Daoy (cell line): ENCODE measurements around the gene TBC1D8. TPM values are rescaled to one million over a fixed set of nuclear protein-coding genes. Genes with fewer than 3 reads are reported as not detected.
"Not testable (repeated sequence)": the region's sequence is repeated elsewhere in the genome, so short reads cannot be mapped to it uniquely, and the experiment has no call there.

Experiments
- DNase-seq: peaks from one replicate; pipeline ENCODE4 v3.0.0-alpha.2; 2015; ENCODE audit warnings: low read depth
- total RNA-seq: library from RNA; depleted of rRNA; stranded (reverse); fragments of >200 nt; shearing (Covaris generic); gene quantifications from 2 replicates; pipeline ENCODE4 v1.2.3, GENCODE V29; 2014; rRNA removed

Gene TBC1D8
- 4.4 and 5.1 TPM in 2 replicates for total RNA-seq

DNA sequence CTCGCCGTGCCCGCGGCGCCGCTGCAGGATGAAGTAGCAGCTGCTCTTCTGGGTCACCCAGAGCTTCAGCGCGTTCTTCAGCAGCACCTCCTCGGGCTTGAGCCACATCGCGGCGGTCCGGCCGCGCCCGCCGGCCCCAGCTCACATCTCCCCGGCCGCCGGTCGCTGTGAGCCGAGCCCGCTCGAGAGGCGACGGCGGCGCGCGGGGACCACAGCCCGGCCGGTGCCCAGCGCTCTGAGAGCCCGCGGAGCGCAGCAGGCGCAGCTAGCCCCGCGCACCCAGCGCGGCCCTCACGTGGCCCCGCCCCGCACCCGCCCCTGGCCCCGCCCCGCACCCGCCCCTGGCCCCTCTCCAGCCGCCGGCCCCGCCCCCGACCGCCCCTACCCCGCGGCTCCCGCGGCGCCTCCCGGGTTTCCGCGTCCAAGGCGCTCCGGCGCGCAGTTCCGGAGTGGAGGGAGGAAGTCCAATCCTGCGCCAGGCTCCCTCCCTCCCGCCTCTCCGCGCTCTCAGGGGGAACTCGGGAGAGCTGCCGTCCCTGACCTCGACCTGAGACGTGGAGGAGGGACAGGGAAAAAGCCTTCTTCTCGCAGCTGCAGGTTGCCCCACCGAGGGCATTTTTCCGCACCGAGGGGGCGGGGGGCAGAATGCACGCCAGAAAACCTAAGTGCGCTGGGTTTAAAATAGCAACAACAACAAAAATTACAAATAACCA, at the start of gene TBC1D8:
Gene TBC1D8, minus strand, starts transcription at position 237 of the 713 bp plus-strand sequence. Its CDS starts 129 bp downstream, at position 108.
- peak; percentile 90 for DNase-seq

DNA sequence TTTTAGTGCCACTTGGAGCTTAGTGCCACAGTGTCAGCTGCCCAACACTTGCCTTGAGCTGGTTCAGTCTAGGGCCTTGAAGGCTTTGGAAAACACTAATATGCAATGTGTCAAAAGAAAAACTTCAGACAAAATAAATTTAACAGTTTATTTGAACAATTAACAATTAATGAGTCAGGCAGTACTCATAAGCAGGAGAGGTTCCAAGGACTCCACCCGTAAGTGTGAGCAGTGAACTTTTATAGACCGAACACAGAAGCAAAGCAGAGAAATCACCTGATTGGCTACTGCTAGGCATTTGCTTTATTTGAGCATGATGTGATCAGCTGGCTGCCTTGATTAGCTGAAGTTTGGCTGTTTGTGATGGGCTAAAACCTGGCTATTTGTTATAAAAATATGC, 49.5 kb upstream of the TBC1D8 start:
- peak; percentile 23 for DNase-seq

DNA sequence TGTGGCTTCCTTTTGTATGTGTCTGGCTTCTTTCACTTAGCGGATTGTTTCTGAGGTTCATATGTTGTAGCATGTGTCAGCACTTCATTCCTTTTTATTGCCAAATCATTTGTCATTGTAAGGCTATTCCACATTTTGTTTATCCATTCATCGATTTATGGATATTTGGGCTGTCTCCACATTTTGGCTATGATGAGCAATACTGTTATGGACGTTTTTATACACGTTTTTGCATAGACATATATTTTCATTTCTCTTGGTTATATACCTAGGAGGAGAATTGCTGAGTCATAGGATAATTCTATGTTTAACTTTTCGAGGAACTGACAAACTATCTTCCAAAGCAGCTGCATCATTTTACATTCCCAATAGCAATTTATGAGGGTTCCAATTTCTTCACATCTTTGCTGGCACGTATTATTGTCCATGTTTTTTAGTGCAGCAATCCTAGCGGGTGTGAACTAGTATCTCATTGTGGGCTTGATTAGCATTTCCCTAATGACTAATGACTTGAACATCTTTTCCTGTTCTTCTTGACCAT, 48.1 kb upstream of the TBC1D8 start:
- no peak for DNase-seq

DNA sequence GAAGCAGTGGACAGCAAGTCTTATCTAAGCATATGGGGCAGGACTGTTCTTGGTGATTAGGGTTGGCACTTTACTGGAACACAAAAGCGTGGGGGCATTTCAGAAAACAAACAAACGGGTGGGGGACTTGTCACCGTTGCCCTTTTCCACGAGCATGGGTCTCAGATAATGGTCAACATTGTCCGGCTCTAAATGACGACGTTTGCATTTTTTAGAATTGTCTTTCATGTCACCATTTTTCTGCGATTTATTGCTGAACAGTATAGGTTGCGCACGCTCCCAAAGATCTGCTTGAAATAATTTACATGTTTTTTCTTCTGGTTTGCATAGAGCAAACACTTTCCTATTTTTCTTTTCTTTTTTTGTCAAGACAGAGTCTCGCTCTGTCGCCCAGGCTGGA, 46.6 kb upstream of the TBC1D8 start:
- no peak for DNase-seq

DNA sequence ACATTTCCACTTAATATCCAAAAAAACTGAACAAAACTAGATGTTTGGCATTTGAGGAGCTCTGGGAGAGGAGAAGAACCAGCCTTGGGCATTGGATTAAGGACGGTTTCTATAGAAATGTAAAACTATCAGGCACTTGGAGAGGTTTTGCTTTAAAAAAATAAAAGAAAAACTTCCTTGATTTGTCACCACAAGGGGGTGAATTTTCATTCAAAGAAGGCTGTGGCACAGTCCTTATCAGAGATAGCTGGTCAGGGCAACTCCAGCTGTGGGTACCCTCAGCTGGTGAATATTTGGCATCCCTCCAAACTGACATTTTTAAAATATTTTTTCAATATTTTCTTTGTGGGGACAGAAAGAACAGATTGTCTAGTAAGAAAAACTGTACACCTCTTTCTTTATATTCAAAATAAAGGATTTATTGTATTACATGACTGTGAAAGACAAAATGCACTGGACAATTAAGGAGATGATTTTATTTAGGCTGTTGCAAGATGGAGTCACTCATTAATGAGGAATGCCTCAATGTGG, 46.1 kb upstream of the TBC1D8 start:
- no peak for DNase-seq

DNA sequence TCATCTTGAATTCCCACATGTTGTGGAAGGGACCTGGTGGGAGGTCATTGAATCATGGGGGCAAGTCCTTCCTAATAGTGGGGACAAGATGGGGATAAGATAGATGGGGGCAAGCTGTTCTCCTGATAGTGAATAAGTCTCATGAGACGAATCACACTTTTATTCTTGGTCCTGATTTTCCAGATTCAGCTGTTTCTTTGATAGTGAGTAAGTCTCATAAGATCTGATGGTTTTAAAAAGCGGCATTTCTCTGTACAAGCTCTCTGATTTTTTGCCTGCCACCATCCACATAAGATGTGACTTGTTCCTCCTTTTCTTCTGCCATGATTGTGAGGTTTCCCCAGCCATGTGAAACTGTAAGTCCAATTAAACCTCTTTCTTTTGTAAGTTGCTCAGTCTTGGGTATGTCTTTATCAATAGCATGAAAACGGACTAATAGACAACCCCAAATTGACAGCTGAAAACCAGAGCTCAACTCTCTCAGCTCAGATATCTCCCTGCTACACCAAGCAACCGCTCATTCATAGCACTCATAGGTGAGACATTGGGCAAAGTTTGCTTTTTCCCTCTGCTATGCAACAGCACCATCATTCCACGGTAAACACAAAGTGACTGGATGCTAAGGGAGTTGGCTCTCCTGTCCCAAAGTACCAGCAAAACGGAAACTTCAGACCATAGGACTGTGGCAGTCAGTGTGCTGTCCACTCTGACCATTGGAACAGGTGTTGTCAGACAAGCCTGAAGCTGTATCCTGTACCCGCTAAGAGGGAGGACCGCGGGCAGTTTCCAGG, 44.9 kb upstream of the TBC1D8 start:
- DNase-seq, result no peak

DNA sequence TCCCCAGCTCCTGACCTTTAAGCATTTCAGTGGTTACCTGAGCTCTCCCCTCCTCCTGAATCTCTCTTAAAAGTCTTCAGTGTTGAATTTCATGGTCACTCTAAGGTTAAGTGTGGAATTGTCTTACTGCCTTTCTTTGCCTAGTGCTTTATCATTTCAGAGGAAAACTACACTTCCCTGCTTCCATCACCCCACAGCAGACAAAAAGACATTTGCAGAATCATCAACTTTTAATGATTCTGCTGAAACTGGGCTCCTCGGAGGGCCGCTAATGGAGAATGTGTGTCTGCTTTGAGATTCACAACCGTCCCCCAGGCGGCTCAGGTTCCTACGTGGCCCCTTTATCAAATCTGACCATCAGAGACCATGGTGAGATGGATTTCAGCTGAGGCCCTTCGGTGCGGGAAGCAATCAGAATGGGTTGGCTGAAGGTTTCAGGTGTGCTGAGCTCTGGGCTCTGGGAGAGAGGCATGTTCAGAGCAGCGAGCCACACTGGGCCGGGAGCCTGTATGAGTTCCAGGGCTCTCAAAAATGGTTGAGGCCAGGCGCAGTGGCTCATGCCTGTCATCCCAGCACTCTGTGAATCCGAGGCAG, 41.9 kb upstream of the TBC1D8 start:
- DNase-seq, result no peak

DNA sequence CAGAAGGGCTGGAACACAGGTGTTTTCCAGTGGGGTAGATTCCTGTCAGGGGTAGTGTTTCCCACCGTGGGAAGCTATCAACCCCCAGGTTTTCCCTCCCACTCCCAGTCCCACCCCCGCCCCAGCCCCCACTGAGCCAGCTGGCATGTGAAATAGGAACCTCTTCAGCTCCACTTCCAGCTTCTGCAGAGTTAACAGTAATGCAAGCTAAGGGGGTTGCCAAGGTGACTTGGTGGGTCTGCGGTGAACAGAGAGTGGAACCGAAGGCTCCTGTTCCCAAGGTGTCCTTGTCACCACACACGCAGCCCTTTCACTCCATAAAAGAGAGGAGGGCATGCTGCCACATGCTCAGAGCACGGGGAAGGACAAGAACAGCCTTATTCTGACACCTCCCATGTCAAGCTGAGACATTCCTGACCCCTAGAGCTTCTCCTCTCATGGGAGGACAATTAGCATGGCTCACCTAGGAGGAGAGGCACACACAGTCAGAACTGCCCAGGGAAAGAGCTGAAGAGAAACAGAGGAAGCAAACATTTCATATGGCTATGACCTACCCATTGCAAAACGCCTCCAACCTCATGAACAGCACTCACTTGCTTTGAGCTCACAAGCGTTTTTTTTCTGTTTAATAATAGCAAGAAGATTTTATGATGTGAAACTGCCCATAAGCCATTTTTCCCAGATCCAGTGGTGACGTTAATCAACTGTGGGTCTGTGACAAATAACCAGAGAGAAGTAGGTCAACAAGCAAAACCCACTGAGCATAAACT, 39.8 kb upstream of the TBC1D8 start:
- DNase-seq, result no peak

DNA sequence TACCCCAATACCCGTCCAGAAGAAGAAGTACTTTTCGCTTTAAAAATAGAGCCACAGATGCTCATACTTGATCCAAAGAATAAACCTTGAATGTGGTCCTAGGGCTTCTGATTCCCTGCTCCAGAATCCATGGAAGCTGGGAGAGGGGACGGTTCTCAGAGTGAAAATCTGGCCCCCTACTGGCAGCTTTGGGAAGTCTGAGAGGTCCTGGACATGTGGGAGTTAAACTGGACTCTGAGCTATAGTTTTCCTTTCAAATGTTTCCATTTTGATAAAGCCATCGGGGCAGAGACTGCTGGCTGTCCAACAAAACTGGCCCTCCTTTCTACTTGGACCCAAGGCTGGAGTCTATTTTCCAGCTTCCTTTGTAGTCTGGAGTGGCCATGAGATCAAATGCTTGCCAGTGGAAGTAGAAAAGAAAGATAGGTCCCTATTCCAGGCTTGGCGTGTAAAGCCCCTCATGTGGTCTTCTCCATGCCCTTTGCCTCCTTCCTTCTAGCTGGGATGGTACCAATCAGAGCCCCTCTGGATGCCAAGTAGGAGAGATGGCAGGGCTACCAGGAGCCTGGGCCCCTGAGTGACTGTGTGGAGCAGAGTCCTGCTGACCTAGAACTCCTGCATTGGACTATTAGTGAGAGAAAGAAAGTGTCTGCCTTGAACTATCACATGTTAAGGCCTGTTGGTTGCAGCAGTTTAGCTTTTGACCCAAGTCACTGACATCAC, 37.7 kb upstream of the TBC1D8 start:
- DNase-seq, result peak; percentile 29

DNA sequence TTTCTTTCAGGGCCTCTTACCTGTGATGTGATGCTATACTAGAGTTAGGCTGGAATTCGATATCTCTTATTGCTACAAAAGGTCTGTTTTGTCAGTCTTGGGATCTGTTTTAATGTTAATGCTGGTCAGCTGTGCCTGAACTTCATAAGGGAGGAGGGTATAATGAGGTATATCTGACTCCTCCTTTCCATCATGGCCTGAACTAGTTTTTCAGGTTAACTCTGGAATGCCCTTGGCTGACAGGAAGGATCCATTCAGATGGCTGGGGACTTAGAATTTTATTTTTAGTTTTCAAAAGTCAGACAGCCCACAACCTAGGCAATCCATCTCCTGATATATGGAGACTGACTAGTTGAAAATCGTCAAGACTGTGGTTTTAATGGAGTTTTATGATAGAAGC, 35.9 kb upstream of the TBC1D8 start:
- no peak for DNase-seq

DNA sequence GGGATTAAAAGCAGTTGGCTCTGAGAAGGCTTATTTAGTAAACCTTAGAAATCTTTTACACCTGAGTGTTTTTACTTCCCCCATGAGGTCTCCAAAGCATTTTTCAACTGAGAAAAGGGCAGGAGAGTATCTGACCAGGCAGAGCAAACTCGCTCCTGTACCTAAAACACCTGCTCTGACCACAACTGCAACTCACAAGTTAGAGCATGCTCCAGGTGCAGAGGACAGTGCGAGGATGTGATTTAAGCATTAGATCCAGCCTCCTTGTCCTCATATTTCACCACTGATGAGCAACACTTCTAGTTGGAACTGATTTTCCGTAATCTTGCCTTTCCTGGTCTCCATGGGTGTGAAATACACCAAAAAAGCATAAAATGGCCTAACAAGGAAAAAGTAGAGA, 34.5 kb upstream of the TBC1D8 start:
- no peak for DNase-seq

DNA sequence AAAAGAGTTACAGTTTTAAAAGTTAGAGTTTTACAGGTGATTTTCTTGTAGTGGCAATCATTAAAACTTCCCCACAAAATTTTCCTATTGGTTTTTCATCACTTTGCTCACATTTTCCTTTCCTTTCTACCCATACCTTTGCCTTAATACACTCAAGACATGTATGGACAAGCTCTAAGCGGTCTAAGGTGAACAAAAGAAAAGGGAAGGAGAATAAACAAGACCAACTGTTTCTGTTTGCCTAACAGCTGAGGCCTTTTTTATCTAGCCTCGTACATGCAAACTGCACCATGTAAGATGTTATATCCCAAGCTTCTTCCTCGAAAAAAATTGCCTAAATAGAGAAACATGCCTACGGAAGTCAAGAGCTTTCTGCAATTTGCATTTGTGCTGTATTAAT, 33.9 kb upstream of the TBC1D8 start:
- DNase-seq, result no peak

DNA sequence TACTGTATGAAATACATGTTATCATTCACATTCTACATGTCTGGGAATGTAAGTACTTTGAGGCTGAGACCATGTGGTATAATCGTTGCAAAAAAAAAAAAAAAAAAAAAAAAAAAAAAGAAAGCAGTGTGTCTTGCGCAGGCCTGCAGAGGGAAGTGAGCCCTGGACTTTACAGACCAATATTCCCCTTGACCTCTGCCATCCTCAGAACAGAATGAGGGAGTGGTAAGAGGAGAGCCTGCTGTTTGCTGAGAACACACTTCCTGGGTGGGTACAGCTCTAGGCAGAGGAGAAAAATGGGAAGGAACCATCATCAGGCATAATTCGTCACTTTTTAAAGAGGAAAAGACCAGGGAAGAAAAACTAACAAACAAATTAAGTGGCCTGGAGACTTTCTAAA, 28.8 kb upstream of the TBC1D8 start:
- no peak for DNase-seq

DNA sequence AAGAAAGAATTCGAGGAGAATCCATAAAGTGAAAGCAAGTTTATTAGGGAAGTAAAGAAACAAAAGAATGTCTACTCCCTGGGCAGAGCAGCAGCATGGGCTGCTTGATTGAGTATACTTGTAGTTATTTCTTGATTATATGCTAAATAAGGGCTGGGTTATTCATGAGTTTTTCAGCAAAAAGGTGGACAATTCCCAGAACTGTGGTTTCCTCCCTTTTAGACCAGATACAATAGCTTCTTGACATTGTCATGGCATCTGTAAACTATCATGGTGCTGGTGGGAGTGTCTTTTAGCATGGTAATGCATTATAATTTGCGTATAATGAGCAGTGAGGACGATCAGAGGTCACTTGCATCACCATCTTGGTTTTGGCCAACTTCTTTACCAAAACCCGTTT, 25.6 kb upstream of the TBC1D8 start:
- no peak for DNase-seq

DNA sequence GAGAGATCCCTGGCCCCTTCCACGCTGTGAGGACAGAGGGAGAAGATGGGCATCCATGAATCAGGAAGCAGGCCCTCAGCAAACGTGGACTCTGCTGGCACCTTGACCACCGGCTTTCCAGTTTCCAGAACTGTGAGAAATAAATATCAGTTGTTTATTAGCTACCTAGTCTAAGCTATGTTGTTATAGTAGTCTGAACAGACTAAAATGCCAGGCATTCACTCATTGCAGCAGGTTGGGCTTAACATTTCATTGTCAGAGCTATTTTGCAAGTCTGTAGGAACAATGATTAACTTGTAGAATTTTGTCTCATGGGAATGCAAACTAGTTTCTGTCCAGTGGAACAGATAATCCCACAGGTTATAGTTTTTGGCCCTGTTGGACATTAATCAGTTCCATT, 24.8 kb upstream of the TBC1D8 start:
- DNase-seq, result no peak

DNA sequence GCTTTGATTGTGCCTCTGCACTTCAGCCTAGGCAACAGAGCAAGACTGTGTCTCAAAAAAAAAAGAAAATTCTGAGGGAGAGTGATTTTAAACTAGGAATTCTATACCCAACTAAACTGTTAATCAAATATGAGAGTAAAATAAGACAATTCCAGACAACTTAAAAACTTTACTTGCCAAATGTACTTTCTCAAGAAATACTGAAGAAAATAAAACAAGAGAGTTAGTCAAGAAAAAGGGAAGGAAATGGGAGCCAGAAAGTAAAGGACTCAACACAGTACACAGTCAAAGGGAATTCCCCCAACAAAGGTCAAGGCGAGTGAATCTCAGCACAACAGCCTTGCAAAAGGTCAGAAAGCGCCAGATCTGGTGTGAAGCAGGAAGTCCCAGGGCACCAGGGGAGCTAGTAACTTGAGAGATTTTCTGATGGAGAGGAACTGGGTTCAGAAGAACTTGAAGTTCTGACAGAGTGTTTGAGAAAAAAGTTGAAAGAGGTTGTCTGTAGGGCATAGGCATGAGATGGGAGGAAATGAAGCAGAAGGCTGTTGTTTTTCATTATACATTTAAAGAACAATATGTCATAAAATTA, 22.6 kb upstream of the TBC1D8 start:
- no peak for DNase-seq

DNA sequence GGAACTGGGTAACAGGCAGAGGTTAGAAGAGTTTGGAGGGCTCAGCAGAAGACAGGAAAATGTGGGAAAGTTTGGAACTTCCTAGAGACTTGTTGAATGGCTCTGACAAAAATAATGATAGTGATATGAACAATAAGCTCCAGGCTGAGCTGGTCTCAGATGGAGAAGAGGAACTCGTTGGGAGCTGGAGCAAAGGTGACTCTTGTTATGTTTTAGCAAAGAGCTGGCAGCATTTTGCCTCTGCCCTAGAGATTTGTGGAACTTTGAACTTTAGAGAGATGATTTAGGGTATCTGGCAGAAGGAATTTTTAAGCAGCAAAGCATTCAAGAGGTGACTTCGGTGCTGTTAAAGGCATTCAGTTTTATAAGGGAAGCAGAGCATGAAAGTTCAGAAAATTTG, 18.6 kb upstream of the TBC1D8 start:
- DNase-seq, result not testable (repeated sequence)

DNA sequence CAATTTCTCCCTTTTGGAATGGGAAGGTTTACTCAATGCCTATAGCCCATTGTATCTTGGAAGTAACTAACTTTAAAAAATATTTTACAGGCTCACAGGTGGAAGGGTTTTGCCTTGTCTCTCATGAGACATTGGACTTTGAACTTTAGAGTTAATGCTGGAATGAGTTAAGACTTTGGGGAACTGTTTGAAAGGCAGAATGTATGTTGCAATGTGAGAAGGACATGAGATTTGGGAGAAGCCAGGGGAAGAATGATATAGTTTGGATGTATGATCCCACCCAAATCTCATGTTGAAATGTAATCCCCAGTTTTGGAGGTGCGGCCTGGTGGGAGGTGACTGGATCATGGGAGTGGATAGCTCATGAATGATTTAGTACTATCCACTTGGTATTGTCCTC, 17.5 kb upstream of the TBC1D8 start:
- no peak for DNase-seq

DNA sequence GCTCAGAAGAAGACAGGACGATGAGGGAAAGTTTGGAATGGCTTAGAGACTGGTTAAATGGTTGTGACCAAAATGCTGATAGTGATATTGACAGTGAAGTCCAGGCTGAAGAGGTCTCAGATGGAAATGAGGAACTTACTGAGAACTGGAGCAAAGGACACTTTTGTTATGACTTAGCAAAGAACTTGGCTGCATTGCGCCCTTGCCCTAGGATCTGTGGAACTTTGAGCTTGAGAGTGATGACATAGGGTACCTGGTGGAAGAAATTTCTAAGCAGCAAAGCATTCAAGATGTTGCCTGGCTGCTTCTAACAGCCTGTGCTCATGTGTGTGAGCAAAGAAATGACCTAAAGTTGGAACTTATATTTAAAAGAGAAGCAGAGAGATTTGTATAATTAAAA, 16.4 kb upstream of the TBC1D8 start:
- not testable (repeated sequence) for DNase-seq

DNA sequence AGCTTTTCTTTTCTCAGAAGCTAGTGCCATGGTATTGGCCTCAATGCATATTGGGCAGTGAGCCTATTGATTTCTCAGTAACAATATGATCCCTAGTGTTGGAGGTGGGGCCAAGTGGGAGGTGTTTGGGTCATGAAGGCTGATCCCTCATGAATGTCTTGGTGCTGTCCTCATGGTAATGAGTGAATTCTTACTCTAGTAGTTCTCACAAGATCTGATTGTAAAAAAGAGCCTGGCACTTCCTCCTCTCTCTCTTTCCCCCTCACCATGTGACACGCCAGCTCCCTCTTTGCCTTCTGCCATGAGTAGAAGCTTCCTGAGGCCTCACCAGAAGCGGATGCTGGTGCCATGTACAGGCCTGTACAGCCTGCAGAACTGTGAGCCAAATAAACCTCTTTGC, 12.8 kb upstream of the TBC1D8 start:
- no peak for DNase-seq
